ENCODE data around the gene PIEZO2. TPM values are rescaled to one million over a fixed set of nuclear protein-coding genes. Genes with fewer than 3 reads are reported as not detected.
"Not testable (repeated sequence)": the region's sequence is repeated elsewhere in the genome, so short reads cannot be mapped to it uniquely, and the experiment has no call there.

The PIEZO2 gene
- total RNA-seq, 4 donors from 2014 or later, result 0.64 to 1.8 (median 1.6) TPM

DNA sequence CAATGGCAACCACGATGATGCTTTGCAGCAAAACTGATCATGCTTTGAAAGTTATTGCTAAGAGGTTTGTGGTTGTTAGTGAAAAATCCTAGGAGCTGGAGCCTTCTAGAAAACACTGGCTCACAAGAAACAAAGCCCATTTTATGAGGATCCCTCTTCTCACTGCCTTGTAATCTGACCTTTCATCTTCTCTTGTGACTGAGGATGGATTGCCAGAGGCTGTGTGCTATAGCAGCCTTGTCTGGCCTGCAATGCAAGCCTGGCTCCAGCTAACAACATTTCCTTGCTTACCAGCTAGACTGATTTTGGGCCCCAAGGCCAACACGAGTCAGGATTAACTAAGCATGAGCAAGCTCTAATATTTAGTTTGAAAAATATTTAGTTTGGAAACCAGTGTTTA, 13.1 kb downstream of the PIEZO2 start:
- no peak overlapping the region for H3K27ac ChIP-seq
- WGBS, 2 donors (ENCODE audit: low coverage in 1 of 2), result 23 to 71% methylated on average over 1 to 2 of the region's 2 CpGs
- no peaks in the 10 kb centered on the region for H3K4me1 ChIP-seq
- TF ChIP-seq, protein P1, sequence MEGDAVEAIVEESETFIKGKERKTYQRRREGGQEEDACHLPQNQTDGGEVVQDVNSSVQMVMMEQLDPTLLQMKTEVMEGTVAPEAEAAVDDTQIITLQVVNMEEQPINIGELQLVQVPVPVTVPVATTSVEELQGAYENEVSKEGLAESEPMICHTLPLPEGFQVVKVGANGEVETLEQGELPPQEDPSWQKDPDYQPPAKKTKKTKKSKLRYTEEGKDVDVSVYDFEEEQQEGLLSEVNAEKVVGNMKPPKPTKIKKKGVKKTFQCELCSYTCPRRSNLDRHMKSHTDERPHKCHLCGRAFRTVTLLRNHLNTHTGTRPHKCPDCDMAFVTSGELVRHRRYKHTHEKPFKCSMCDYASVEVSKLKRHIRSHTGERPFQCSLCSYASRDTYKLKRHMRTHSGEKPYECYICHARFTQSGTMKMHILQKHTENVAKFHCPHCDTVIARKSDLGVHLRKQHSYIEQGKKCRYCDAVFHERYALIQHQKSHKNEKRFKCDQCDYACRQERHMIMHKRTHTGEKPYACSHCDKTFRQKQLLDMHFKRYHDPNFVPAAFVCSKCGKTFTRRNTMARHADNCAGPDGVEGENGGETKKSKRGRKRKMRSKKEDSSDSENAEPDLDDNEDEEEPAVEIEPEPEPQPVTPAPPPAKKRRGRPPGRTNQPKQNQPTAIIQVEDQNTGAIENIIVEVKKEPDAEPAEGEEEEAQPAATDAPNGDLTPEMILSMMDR (IDR thresholded peaks at IDR 0.05), result no peak
- no peak for TF ChIP-seq POLR2AphosphoS5 (IDR thresholded peaks at IDR 0.05)
- TF ChIP-seq POLR2A (IDR thresholded peaks at IDR 0.05), result no peak
- TF ChIP-seq EP300 (IDR thresholded peaks at IDR 0.05), result no peak
- ATAC-seq, result no peak
- no peaks in the 10 kb centered on the region for H3K9me3 ChIP-seq
- no peaks in the 10 kb centered on the region for H3K27me3 ChIP-seq
- no peak overlapping the region for H3K4me3 ChIP-seq
- no peaks in the 10 kb centered on the region for H3K36me3 ChIP-seq

DNA sequence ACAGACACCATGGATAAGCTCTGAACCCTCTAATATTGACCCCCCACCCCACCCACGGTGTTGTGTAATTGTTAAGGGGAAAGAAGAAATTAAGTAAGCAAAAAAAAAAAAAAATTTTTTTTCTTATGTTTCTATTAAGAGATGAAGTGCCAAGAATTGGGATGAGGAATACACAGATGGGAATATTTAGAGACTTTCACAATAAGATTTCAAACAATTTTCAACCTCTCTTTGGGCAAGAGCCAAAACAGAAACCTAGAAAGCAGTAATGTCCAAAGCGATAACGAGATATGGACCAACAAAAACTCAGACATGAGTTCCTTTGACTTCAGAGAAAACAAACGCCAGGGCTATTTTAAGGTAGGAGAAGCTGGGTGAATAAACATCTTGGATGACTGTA, 14.4 kb downstream of the PIEZO2 start:
- WGBS, 2 donors (ENCODE audit: low coverage in 1 of 2), result 38 to 68% methylated on average over 3 to 4 of the region's 4 CpGs
- H3K4me3 ChIP-seq, result no peak overlapping the region
- TF ChIP-seq, protein P1 (IDR thresholded peaks at IDR 0.05), result no peak
- no peak for TF ChIP-seq EP300 (IDR thresholded peaks at IDR 0.05)
- no peak for TF ChIP-seq POLR2AphosphoS5 (IDR thresholded peaks at IDR 0.05)
- no peak for TF ChIP-seq POLR2A (IDR thresholded peaks at IDR 0.05)
- ATAC-seq, result no peak
- no peaks in the 10 kb centered on the region for H3K36me3 ChIP-seq
- no peak overlapping the region for H3K27ac ChIP-seq
- no peaks in the 10 kb centered on the region for H3K27me3 ChIP-seq
- peaks cover 0 to 7% (median 0%) of the 10 kb centered on the region in 3 donors for H3K9me3 ChIP-seq
- no peaks in the 10 kb centered on the region for H3K4me1 ChIP-seq

- peaks cover 0 to 23% (median 0%) of the 10 kb centered on the region in 3 donors for H3K9me3 ChIP-seq
- H3K27ac ChIP-seq, ATAC-seq, H3K36me3 ChIP-seq, H3K27me3 ChIP-seq, H3K4me3 ChIP-seq, H3K4me1 ChIP-seq: not testable (repeated sequence)
- WGBS, 2 donors (ENCODE audit: low coverage in 1 of 2), result 97 to 98% methylated on average over 4 to 5 of the region's 5 CpGs
These were observed 20.3 kb downstream of the PIEZO2 start for GRCh38 chr18:11129059-11129458.

DNA sequence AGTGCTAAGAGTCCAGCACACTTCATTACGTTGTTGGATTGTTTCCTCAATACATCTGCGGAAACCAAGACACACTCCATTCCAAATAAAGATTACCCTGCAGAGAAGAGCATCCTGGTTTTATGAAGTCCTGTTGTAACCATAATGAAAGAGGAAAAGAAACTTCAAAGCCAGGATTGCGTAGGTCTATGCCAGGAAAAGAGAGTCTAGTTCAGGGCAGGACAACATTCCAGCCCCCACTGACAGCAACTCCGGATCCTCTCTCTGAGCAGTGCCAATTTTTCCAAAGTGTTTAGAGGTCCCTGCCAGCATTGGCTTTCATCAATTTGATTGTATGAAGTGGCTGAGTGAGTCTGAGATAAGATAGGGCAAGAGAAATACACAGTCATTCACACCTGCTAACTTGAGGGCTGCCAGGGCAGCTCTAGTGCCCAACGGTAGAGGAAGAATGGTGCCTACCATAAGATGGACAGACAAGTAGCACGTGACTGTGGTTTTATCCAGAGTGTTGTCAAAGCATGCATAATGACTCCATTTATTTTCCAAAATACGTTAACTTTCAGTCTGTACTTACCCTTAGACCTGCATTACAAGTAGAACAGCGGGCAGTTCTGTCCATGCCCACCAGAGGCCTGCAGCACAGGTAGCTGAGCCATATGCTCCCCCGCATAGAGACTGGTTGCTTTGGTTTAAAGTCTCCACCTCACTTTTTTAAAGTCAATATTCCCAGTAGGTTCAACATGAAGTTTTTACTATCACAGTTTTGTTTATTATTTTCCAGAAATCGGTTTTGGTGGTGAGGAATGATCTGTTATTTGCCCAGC, 23.7 kb downstream of the PIEZO2 start:
- Histone ChIP-seq H3K4me1 (no peaks in the 10 kb centered on the region), H3K36me3 (no peaks in the 10 kb centered on the region), H3K4me3 (no peak overlapping the region), H3K9me3 (peaks cover 0 to 23% (median 0%) of the 10 kb centered on the region in 3 donors), H3K27ac (no peak overlapping the region), H3K27me3 (peaks cover 4% of the 10 kb centered on the region)
- no peak for ATAC-seq
- 35 to 45% methylated on average over 7 to 10 of the region's 10 CpGs for WGBS, 2 donors (ENCODE audit: low coverage in 1 of 2)
- TF ChIP-seq POLR2A (IDR thresholded peaks at IDR 0.05) (no peak), EP300 (IDR thresholded peaks at IDR 0.05) (no peak), POLR2AphosphoS5 (IDR thresholded peaks at IDR 0.05) (no peak)
- TF ChIP-seq, protein P1 (IDR thresholded peaks at IDR 0.05), result no peak

DNA sequence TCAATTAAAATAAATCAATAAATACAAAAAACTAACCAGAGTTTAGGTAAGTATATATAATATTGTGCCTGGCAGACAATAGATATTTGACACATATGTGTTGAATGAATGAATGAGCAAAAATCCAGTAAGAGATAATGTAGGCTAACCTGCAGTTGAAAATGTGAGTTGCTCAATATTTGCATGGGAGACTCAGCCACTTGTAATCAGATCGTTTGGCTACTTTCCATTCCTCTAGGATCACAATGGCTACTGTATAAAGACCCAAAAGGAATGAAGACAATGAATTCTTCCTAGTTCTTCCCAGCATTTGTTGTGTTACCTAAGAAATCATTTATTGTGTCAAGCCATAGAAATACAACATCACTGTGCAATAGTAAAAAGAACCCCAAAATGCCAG, 25.3 kb downstream of the PIEZO2 start:
- no peak for ATAC-seq
- Histone ChIP-seq H3K4me1 (no peaks in the 10 kb centered on the region), H3K36me3 (no peaks in the 10 kb centered on the region), H3K4me3 (no peak overlapping the region), H3K9me3 (peaks cover 0 to 9% (median 0%) of the 10 kb centered on the region in 3 donors), H3K27me3 (peaks cover 4% of the 10 kb centered on the region), H3K27ac (no peak overlapping the region)
- TF ChIP-seq POLR2AphosphoS5 (IDR thresholded peaks at IDR 0.05), result no peak
- TF ChIP-seq, protein P1 (IDR thresholded peaks at IDR 0.05), result no peak
- no peak for TF ChIP-seq EP300 (IDR thresholded peaks at IDR 0.05)
- no peak for TF ChIP-seq POLR2A (IDR thresholded peaks at IDR 0.05)
- WGBS, 2 donors (ENCODE audit: low coverage in 1 of 2), result 50 to 81% methylated on average over 1 of the region's 1 CpG

Measured in gastroesophageal sphincter (tissue), 4 donors.